K562 (cell line): Measurements from ENCODE around the gene SAMD8. TPM values are rescaled to one million over a fixed set of nuclear protein-coding genes. Genes with fewer than 3 reads are reported as not detected.

Experiments
- BCOR ChIP-seq: fragments of 450-650 bp; IDR thresholded peaks from 2 replicates; pipeline ENCODE4 v1.6.1; 2016
- CC2D1A ChIP-seq: fragments of 450-650 bp; IDR thresholded peaks from 2 replicates; pipeline ENCODE4 v1.6.1; 2017; ENCODE audit warnings: mild to moderate bottlenecking
- DMBX1 ChIP-seq: fragments of 250-450 bp; sonication (Bioruptor Pico); IDR thresholded peaks from 2 replicates; pipeline ENCODE4 v1.8.0; 2022; ENCODE audit warnings: inconsistent platforms, mild to moderate bottlenecking, moderate library complexity, borderline replicate concordance
- FOXA3 ChIP-seq, 2 experiments: fragments of 450-650 bp in 1 of 2; sonication (generic) in 1 of 2; formaldehyde crosslinking; IDR thresholded peaks in 1 of 2; conservative IDR thresholded peaks in 1 of 2; 2 replicates each; pipeline versions ENCODE4 v1.4.0 to v1.8.0; 2020 to 2022; ENCODE audit warnings: mild to moderate bottlenecking in 2 of 2, missing genetic modification reagents in 1 of 2
- GABPB1 ChIP-seq: sonication (generic); formaldehyde crosslinking; IDR thresholded peaks from 2 replicates; pipeline ENCODE4 v1.8.0; 2022; ENCODE audit warnings: mild to moderate bottlenecking, missing genetic modification reagents
- HBP1 ChIP-seq: fragments of 450-650 bp; formaldehyde crosslinking; IDR thresholded peaks from 2 replicates; pipeline ENCODE4 v1.4.0; 2022; ENCODE audit warnings: missing genetic modification characterization
- NFRKB ChIP-seq: fragments of 450-650 bp; IDR thresholded peaks from 2 replicates; pipeline ENCODE4 v1.6.1; 2016; ENCODE audit warnings: low read depth
- PBX2 ChIP-seq, 2 experiments: IDR thresholded peaks in 1 of 2; conservative IDR thresholded peaks in 1 of 2; 2 replicates each; pipeline ENCODE4 v1.6.1; 2016; ENCODE audit warnings: low read depth in 2 of 2, mild to moderate bottlenecking in 1 of 2, missing compliant biosample characterization in 1 of 2, missing genetic modification characterization in 1 of 2, moderate library complexity in 1 of 2
- RBM39 ChIP-seq: fragments of 200-400 bp; formaldehyde crosslinking; optimal IDR thresholded peaks from 2 replicates; pipeline ENCODE3; 2018; ENCODE audit warnings: low read depth, low read length
- TAF15 ChIP-seq: fragments of 200-400 bp; formaldehyde crosslinking; IDR thresholded peaks from 2 replicates; pipeline ENCODE4 v1.6.1; 2017; ENCODE audit warnings: mild to moderate bottlenecking, low read depth, low read length, moderate library complexity
- TRIM25 ChIP-seq: fragments of 450-650 bp; IDR thresholded peaks from 2 replicates; pipeline ENCODE4 v1.7.0; 2016; ENCODE audit warnings: borderline replicate concordance
- XRCC4 ChIP-seq: IDR thresholded peaks from one replicate; pipeline ENCODE4 v1.6.1; 2011; ENCODE audit not compliant: insufficient read depth, insufficient read length; ENCODE audit errors: extremely low read depth
- ZNF655 ChIP-seq: fragments of 250-450 bp; sonication (Bioruptor Pico); IDR thresholded peaks from 2 replicates; pipeline ENCODE4 v1.5.0; 2021
- ZNF696 ChIP-seq: fragments of 250-450 bp; sonication (Bioruptor Pico); conservative IDR thresholded peaks from 2 replicates; pipeline ENCODE4 v1.4.0; 2020; ENCODE audit warnings: mild to moderate bottlenecking, moderate library complexity
- polyA plus RNA-seq, 8 experiments: library from polyadenylated mRNA; depleted of rRNA in 4 of 8; stranded (reverse) in 5 of 8; unstranded in 3 of 8; fragments of >200 nt; fragmentation: Nextera tagmentation in 2 of 8; fragmentation: Illumina TruSeq in 1 of 8; extraction: Ambion mirVana in 2 of 8; extraction: Trizol in 1 of 8; gene quantifications; 2 replicates each; pipeline versions ENCODE4 v1.2.1 to v1.2.3, GENCODE V29; 2011 to 2014; ENCODE audit warnings: inconsistent platforms in 1 of 8, missing spikeins in 1 of 8
- total RNA-seq, 7 experiments: library from RNA; depleted of rRNA in 6 of 7; stranded (reverse); fragments of >200 nt in 6 of 7; fragmentation: Illumina TruSeq in 2 of 7; extraction: Trizol in 2 of 7; gene quantifications; 2 replicates each; pipeline versions ENCODE4 v1.2.1 to v1.2.3, GENCODE V29; 2011 to 2021; ENCODE audit warnings: low replicate concordance in 1 of 7
- TF ChIP-seq, protein P1 (sequence below): fragments of 200-400 bp; formaldehyde crosslinking; IDR thresholded peaks from 2 replicates; pipeline ENCODE4 v1.6.1; 2017; ENCODE audit warnings: mild to moderate bottlenecking, low read depth, low read length, moderate library complexity
- TF ChIP-seq, protein P2 (sequence below): fragments of 250-450 bp; sonication (Bioruptor Pico); IDR thresholded peaks from 2 replicates; pipeline ENCODE4 v1.8.0; 2022; ENCODE audit warnings: inconsistent platforms

Gene SAMD8
- total and polyA plus RNA-seq, 9 of the 15 experiments (the other 6 are each of a cell fraction or from before 2014, with no cell fraction given), result 2.7 to 16.1 (median 6.2) TPM

GRCh38 chr10:75209921-75210281 lies 98.4 kb downstream of the SAMD8 start (continued):
- TF ChIP-seq TRIM25, result no peak
- no peak for TF ChIP-seq HBP1
- no peak for TF ChIP-seq PBX2 (CRISPR knock-in tag; IDR thresholded peaks at IDR 0.05; ENCODE audit: low read depth)
- no peak; the same call in 1 of the 2 replicates for TF ChIP-seq PBX2 (tag; conservative IDR thresholded peaks at IDR 0.05; ENCODE audit: low read depth)
- peak; percentile 70 for TF ChIP-seq NFRKB
- 0 out of 2 replicates have a peak, but pooled peaks have one; percentile 25 for TF ChIP-seq ZNF655 (CRISPR knock-in tag)
- TF ChIP-seq DMBX1 (CRISPR knock-in tag), result no peak
- TF ChIP-seq ZNF696 (CRISPR knock-in tag), result no peak
- no peak for TF ChIP-seq RBM39
- TF ChIP-seq TAF15, result no peak
- TF ChIP-seq XRCC4, result no peak
- no peak; a peak in 1 of 4 replicates for TF ChIP-seq FOXA3 (CRISPR knock-in tag; conservative IDR thresholded peaks at IDR 0.05 in 1 of 2, IDR thresholded peaks at IDR 0.05 in 1 of 2)
- TF ChIP-seq BCOR, result peak; percentile 6; the same call in 1 of the 2 replicates
- TF ChIP-seq CC2D1A, result no peak
- TF ChIP-seq, protein P1, sequence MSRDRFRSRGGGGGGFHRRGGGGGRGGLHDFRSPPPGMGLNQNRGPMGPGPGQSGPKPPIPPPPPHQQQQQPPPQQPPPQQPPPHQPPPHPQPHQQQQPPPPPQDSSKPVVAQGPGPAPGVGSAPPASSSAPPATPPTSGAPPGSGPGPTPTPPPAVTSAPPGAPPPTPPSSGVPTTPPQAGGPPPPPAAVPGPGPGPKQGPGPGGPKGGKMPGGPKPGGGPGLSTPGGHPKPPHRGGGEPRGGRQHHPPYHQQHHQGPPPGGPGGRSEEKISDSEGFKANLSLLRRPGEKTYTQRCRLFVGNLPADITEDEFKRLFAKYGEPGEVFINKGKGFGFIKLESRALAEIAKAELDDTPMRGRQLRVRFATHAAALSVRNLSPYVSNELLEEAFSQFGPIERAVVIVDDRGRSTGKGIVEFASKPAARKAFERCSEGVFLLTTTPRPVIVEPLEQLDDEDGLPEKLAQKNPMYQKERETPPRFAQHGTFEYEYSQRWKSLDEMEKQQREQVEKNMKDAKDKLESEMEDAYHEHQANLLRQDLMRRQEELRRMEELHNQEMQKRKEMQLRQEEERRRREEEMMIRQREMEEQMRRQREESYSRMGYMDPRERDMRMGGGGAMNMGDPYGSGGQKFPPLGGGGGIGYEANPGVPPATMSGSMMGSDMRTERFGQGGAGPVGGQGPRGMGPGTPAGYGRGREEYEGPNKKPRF, result no peak
- TF ChIP-seq, protein P2, sequence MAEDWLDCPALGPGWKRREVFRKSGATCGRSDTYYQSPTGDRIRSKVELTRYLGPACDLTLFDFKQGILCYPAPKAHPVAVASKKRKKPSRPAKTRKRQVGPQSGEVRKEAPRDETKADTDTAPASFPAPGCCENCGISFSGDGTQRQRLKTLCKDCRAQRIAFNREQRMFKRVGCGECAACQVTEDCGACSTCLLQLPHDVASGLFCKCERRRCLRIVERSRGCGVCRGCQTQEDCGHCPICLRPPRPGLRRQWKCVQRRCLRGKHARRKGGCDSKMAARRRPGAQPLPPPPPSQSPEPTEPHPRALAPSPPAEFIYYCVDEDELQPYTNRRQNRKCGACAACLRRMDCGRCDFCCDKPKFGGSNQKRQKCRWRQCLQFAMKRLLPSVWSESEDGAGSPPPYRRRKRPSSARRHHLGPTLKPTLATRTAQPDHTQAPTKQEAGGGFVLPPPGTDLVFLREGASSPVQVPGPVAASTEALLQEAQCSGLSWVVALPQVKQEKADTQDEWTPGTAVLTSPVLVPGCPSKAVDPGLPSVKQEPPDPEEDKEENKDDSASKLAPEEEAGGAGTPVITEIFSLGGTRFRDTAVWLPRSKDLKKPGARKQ (CRISPR knock-in tag), result no peak
- TF ChIP-seq GABPB1 (CRISPR knock-in tag), result no peak
